K562 (cell line): ENCODE data around the gene CAMP.

Experiments
- CREB1 ChIP-seq, 2 experiments: sonication (generic) in 1 of 2; formaldehyde crosslinking in 1 of 2; IDR thresholded peaks; 2 replicates each; pipeline versions ENCODE4 v1.6.1 to v1.8.0; 2012 to 2022; ENCODE audit warnings: inconsistent platforms in 1 of 2, mild to moderate bottlenecking in 1 of 2, missing genetic modification reagents in 1 of 2, moderate library complexity in 1 of 2
- ETV5 ChIP-seq: sonication (generic); formaldehyde crosslinking; IDR thresholded peaks from 2 replicates; pipeline ENCODE4 v1.4.0; 2020; ENCODE audit warnings: low read depth, mild to moderate bottlenecking, missing genetic modification reagents
- L3MBTL2 ChIP-seq: fragments of 450-650 bp; IDR thresholded peaks from 2 replicates; pipeline ENCODE4 v1.6.1; 2016; ENCODE audit warnings: mild to moderate bottlenecking, moderate library complexity
- LCOR ChIP-seq: sonication (generic); formaldehyde crosslinking; IDR thresholded peaks from 2 replicates; pipeline ENCODE4 v1.8.0; 2022; ENCODE audit warnings: mild to moderate bottlenecking, missing genetic modification reagents
- SAP30 ChIP-seq: fragments of 200-600 bp; sonication (generic); IDR thresholded peaks from 2 replicates; pipeline ENCODE4 v1.6.1; 2012; ENCODE audit warnings: borderline replicate concordance, low read depth, mild to moderate bottlenecking, moderate library complexity, low read length, control low read depth, inconsistent platforms; ENCODE audit not compliant: insufficient read depth, poor library complexity, severe bottlenecking
- SMC3 ChIP-seq: conservative IDR thresholded peaks from 2 replicates; pipeline ENCODE4 v1.6.1; 2011; ENCODE audit warnings: low read depth, low read length, improper control_type of control experiment; ENCODE audit not compliant: insufficient read depth
- SP1 ChIP-seq: sonication (generic); formaldehyde crosslinking; IDR thresholded peaks from 2 replicates; pipeline ENCODE4 v1.8.1; 2022; ENCODE audit warnings: mild to moderate bottlenecking, missing genetic modification reagents
- TARDBP ChIP-seq: fragments of 450-650 bp; IDR thresholded peaks from 2 replicates; pipeline ENCODE4 v1.6.1; 2016
- U2AF1 ChIP-seq: fragments of 200-400 bp; formaldehyde crosslinking; optimal IDR thresholded peaks from 2 replicates; pipeline ENCODE3; 2017; ENCODE audit warnings: mild to moderate bottlenecking, low read depth, low read length, moderate library complexity
- ZZZ3 ChIP-seq: fragments of 450-650 bp; IDR thresholded peaks from 2 replicates; pipeline ENCODE4 v1.6.1; 2016; ENCODE audit warnings: antibody characterized with exemption, mild to moderate bottlenecking, moderate library complexity
- TF ChIP-seq, protein P1 (sequence below): fragments of 250-450 bp; sonication (Bioruptor Pico); IDR thresholded peaks from 2 replicates; pipeline ENCODE4 v1.5.0; 2021
- TF ChIP-seq, protein P2 (sequence below), 3 experiments: IDR thresholded peaks in 2 of 3; conservative IDR thresholded peaks in 1 of 3; 2 replicates each; pipeline ENCODE4 v1.5.1; 2011 to 2012; ENCODE audit warnings: low read length in 3 of 3, mild to moderate bottlenecking in 3 of 3, control low read depth in 2 of 3, improper control_type of control experiment in 1 of 3, inconsistent platforms in 1 of 3, low read depth in 1 of 3, mixed read lengths in 1 of 3, moderate library complexity in 1 of 3; ENCODE audit not compliant: insufficient read depth in 2 of 3

DNA sequence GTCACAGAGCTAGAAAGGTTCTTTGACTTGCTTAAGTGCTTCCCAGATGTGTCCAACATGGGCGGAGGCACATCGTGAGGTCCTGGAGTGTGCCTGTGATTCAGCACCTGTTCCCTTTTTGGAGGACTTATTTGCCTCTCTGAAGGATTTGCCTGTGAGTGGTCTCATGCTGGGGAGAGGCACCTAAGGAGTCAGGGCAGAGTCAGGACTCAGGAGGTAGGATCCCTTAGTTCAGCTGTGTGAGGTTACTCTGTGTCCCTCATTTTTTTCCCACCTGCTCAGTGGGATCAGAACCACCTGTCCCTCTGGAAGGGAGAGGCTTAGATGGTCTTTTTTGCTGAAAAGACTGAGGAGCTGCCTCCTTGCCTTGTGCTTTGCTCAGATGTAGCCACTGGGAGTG, 20.6 kb downstream of the CAMP start:
- TF ChIP-seq TARDBP (no peak), L3MBTL2 (no peak), ETV5 (CRISPR knock-in tag) (no peak), ZZZ3 (no peak), CREB1 (IDR thresholded peaks at IDR 0.05) (no peak), CREB1 (CRISPR knock-in tag; IDR thresholded peaks at IDR 0.05) (no peak), LCOR (CRISPR knock-in tag) (no peak), SMC3 (no peak), U2AF1 (no peak), SAP30 (no peak), SP1 (CRISPR knock-in tag) (no peak)
- TF ChIP-seq, protein P1, sequence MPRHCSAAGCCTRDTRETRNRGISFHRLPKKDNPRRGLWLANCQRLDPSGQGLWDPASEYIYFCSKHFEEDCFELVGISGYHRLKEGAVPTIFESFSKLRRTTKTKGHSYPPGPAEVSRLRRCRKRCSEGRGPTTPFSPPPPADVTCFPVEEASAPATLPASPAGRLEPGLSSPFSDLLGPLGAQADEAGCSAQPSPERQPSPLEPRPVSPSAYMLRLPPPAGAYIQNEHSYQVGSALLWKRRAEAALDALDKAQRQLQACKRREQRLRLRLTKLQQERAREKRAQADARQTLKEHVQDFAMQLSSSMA (CRISPR knock-in tag): no peak
- TF ChIP-seq, protein P2, sequence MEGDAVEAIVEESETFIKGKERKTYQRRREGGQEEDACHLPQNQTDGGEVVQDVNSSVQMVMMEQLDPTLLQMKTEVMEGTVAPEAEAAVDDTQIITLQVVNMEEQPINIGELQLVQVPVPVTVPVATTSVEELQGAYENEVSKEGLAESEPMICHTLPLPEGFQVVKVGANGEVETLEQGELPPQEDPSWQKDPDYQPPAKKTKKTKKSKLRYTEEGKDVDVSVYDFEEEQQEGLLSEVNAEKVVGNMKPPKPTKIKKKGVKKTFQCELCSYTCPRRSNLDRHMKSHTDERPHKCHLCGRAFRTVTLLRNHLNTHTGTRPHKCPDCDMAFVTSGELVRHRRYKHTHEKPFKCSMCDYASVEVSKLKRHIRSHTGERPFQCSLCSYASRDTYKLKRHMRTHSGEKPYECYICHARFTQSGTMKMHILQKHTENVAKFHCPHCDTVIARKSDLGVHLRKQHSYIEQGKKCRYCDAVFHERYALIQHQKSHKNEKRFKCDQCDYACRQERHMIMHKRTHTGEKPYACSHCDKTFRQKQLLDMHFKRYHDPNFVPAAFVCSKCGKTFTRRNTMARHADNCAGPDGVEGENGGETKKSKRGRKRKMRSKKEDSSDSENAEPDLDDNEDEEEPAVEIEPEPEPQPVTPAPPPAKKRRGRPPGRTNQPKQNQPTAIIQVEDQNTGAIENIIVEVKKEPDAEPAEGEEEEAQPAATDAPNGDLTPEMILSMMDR (IDR thresholded peaks at IDR 0.05 in 2 of 3, conservative IDR thresholded peaks at IDR 0.05 in 1 of 3; ENCODE audit: insufficient read depth in 2 of 3, low read depth in 1 of 3, low read length in 3 of 3): no peak
